Lower leg skin (tissue), 3 donors: Measurements from ENCODE around the gene ZNF324.

Source experiments
- POLR2A ChIP-seq, 2 donors: fragments of 450-650 bp; IDR thresholded peaks; one replicate each; pipeline ENCODE4 v1.6.1; 2016 to 2017; ENCODE audit warnings: antibody characterized with exemption in 2 of 2, mild to moderate bottlenecking in 1 of 2, moderate library complexity in 1 of 2
- TF ChIP-seq, protein P1 (sequence below), 3 donors: fragments of 450-650 bp; IDR thresholded peaks; one replicate each; pipeline ENCODE4 v1.5.1; 2016; ENCODE audit warnings: antibody characterized with exemption in 3 of 3, mild to moderate bottlenecking in 3 of 3, moderate library complexity in 2 of 3

DNA sequence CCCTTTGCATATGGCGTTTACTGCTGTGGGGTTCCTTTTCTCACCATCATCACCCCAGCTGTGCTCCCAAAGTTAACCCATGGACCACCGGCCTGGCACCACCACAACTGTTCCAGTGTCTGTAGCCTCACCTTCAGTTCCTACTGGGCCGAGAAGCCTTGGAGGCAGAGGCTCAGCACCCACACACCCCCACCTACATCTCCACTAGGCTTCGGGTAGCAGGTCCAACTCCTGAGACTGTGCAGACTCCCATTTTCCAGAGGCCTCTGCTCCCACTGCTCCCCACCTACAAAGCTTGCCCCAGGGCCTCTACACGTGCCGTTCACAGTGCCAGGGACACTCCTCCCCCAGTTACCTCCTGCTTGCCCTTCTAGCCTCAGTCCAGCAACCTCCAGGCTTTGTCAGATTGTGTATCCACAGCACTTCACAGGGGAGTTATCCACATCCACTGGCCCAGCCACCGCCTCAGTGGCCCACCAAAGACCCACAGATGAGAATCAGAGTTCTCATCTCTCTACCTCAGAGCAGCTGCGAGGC, 30.8 kb downstream of the ZNF324 start:
- TF ChIP-seq, protein P1, sequence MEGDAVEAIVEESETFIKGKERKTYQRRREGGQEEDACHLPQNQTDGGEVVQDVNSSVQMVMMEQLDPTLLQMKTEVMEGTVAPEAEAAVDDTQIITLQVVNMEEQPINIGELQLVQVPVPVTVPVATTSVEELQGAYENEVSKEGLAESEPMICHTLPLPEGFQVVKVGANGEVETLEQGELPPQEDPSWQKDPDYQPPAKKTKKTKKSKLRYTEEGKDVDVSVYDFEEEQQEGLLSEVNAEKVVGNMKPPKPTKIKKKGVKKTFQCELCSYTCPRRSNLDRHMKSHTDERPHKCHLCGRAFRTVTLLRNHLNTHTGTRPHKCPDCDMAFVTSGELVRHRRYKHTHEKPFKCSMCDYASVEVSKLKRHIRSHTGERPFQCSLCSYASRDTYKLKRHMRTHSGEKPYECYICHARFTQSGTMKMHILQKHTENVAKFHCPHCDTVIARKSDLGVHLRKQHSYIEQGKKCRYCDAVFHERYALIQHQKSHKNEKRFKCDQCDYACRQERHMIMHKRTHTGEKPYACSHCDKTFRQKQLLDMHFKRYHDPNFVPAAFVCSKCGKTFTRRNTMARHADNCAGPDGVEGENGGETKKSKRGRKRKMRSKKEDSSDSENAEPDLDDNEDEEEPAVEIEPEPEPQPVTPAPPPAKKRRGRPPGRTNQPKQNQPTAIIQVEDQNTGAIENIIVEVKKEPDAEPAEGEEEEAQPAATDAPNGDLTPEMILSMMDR (IDR thresholded peaks at IDR 0.05) = no peak
- no peak for TF ChIP-seq POLR2A (IDR thresholded peaks at IDR 0.05)
